Measurements from ENCODE around the gene CENPVL1. TPM values are rescaled to one million over a fixed set of nuclear protein-coding genes. Genes with fewer than 3 reads are reported as not detected.

Gene CENPVL1
- total RNA-seq, 1 donor, result 0.54 TPM

Other genes with a start within 250 kb of the CENPVL1 start
- gene NUDT11, start 213.9 kb upstream of the CENPVL1 start, total RNA-seq, result 9.4 TPM
- 3.2 TPM for gene CENPVL3, start 91.6 kb upstream of the CENPVL1 start, total RNA-seq
- gene CENPVL2, start 27.7 kb upstream of the CENPVL1 start, total RNA-seq, result 0.54 TPM
- 5.1 TPM for gene GSPT2, start 32.9 kb downstream of the CENPVL1 start, total RNA-seq
- 81.1 TPM for gene MAGED1, start 183.1 kb downstream of the CENPVL1 start, total RNA-seq